GM12892 (cell line): ENCODE measurements around the gene PML.

ENCODE experiments used
- POLR2A ChIP-seq: IDR thresholded peaks from 2 replicates; pipeline ENCODE4 v1.6.1; 2011; ENCODE audit warnings: low read depth, low read length, control low read depth
- POLR2AphosphoS5 ChIP-seq: IDR thresholded peaks from 2 replicates; pipeline ENCODE4 v1.6.1; 2011; ENCODE audit warnings: low read depth, low read length, control low read depth
- TAF1 ChIP-seq: IDR thresholded peaks from 2 replicates; pipeline ENCODE4 v1.6.1; 2011; ENCODE audit warnings: low read depth, mild to moderate bottlenecking, control low read depth, low read length, borderline replicate concordance

DNA sequence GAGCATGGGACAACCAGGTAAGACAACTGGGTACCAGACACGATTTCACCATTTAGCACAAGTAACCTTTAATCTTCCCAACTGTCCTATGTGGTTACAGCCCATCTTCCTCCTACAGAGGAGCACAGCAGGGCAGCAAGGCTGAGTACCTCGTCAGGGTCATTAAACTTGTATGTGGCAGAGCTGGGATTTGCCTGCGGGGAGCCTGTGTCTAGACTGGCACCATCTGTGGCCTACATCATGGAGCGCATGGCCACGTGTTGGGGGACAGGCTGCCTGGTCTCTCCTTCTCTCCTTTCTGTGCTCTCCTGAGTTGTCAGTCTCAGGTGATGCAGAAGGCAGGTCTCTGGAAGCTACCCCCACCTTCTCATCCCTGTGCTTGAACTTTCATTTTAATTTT, 55.6 kb downstream of the PML start:
- no peak for TF ChIP-seq POLR2AphosphoS5
- no peak for TF ChIP-seq POLR2A
- no peak for TF ChIP-seq TAF1
